ENCODE data around the gene ST6GALNAC6.

Gene ST6GALNAC6

DNA sequence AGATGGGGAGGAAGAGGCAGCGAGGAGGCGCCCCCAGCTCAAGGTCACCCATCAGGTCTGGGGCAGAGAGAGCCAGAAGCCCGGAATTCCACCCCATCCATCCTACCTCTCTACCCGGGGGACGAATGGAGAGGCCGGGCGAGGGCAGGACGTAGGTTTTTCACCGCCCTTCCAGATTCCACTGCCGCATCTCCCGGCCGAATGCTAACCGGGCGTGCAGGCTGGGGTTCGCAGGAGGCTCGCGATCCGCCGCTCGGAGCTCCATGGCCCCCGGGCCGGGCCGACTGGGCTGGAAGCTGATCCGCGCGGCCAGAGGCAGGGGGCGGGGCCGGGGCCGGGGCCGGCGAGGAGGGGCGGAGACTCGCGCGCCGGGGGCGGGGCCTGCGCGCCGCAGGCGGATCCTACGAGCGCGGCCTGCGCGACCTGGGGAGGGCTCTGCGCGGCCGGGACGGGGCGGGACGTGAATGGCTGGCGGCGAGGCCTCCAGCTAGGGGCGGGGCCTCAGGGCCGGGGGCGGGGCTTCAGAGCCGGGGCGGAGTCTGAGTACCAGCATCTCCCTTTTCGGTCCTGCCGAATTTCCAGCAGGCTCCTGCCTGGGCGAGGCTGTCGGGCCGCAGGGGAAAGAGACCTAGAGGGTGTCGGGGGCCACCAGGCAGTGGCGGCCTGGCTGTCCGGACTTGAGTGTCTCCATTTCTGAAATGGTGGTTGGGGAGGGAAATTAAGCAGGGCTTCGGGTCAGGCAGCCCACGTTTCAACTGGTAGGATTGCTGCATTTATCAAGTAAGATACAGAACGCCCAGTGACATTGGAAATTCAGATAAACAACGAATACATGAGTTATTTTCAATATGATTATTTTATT is 17.5 kb upstream of the ST6GALNAC6 start, which contains the start of gene ST6GALNAC4:
Gene ST6GALNAC4 (minus strand): TSS at position 322 of the 862 bp plus-strand sequence. CDS start 622 bp downstream, outside the sequence.
- H3K27ac ChIP-seq = peak within 1 kb of the TSS; percentile 30 to 94 (median 85); a peak in 21 of 22 replicates
- H3K4me3 ChIP-seq = peak within 1 kb of the TSS; percentile 79 to 97 (median 92)
- peaks cover 0 to 27% (median 4%) of the 10 kb centered on the region in 11 experiments; a peak in 10 of 22 replicates for H4K20me1 ChIP-seq
- peaks cover 84 to 94% (median 87%) of the 10 kb centered on the region in 10 experiments for H3K4me1 ChIP-seq
- H3K9ac ChIP-seq = peak within 1 kb of the TSS; percentile 81 to 94 (median 85)
- H3K9me3 ChIP-seq (replicated peaks in 1 of 11) = no peaks in the 10 kb centered on the region
- H3K27me3 ChIP-seq = peaks cover 0 to 4% (median 3%) of the 10 kb centered on the region in 11 experiments; a peak in 11 of 22 replicates
- no peak for TF ChIP-seq Cebpa-rat (IDR thresholded peaks at IDR 0.05)
- peaks cover 15 to 35% (median 29%) of the 10 kb centered on the region in 11 experiments for H3K36me3 ChIP-seq
- peak within 1 kb of the TSS; percentile 94 to 100 (median 98) for H3K4me2 ChIP-seq

DNA sequence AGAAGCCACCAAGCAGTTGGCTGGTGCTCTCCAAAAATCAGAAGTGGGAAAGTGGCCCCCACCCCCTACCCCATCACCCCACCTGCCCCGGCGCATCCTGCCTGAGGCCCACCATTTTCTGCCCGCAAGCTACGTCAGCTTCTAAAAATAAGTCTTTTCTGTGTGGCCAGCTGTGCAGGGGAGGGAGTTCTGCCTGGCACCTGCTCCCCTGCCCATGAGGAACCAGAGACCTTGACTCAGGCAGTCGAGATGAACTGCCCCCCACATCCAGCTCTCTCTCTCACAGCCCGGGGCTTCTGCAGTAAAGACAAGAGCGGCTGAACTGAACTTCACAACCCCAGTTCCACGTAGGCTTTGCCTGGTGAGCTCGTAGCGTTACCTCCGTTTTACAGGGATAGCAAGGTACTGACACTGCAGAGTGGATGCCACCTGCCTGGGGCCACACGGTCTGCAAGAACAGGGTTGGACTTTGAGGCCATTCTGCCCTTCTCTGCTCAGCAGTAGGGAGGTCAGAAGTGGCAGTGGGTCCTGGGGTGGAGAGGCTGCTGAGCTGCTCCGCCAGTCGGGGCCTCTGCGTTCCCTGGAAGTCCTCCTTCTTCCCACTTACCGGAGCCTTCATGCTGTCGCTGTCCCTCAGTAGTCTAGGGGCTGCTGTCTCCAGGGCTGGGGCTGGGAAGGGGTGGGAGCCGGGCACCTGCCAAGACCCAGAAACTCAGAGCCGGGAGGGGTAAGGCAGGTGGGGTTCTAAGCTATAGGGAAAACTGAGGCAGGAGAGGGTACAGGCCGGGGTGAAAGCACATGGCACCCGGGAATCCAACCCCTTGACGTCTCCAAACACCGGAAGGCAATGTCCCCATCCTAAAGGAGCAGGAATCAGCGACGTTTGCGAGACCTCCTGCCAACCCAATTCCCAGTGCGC is 16.7 kb upstream of the ST6GALNAC6 start:
- no peak for TF ChIP-seq Cebpa-rat (IDR thresholded peaks at IDR 0.05)
- peak overlapping the region; percentile 94 to 100 (median 98) for H3K4me2 ChIP-seq
- no peaks in the 10 kb centered on the region for H3K27me3 ChIP-seq
- peak overlapping the region; percentile 79 to 97 (median 92) for H3K4me3 ChIP-seq
- peak overlapping the region; percentile 81 to 94 (median 85) for H3K9ac ChIP-seq
- H3K36me3 ChIP-seq = peaks cover 24 to 44% (median 37%) of the 10 kb centered on the region in 11 experiments
- H3K27ac ChIP-seq = peak overlapping the region; percentile 30 to 93 (median 82); a peak in 21 of 22 replicates
- H4K20me1 ChIP-seq = peaks cover 0 to 34% (median 6%) of the 10 kb centered on the region in 11 experiments; a peak in 11 of 22 replicates
- peaks cover 85 to 95% (median 89%) of the 10 kb centered on the region in 10 experiments for H3K4me1 ChIP-seq
- H3K9me3 ChIP-seq (replicated peaks in 1 of 11) = no peaks in the 10 kb centered on the region

- peak overlapping the region; percentile 79 to 97 (median 92); a peak in 19 of 20 replicates for H3K4me3 ChIP-seq
- H3K9me3 ChIP-seq (replicated peaks in 1 of 11) = no peaks in the 10 kb centered on the region
- H3K9ac ChIP-seq = peak overlapping the region; percentile 14 to 94 (median 85); a peak in 21 of 22 replicates
- no peaks in the 10 kb centered on the region for H3K27me3 ChIP-seq
- peak overlapping the region; percentile 94 to 100 (median 98) for H3K4me2 ChIP-seq
- H3K27ac ChIP-seq = peak overlapping the region in 10 of 11 experiments; percentile 46 to 93 (median 82); a peak in 21 of 22 replicates
- peaks cover 0 to 41% (median 14%) of the 10 kb centered on the region in 11 experiments; a peak in 11 of 22 replicates for H4K20me1 ChIP-seq
- H3K36me3 ChIP-seq = peaks cover 25 to 51% (median 44%) of the 10 kb centered on the region in 11 experiments
- peaks cover 85 to 95% (median 89%) of the 10 kb centered on the region in 10 experiments for H3K4me1 ChIP-seq
- no peak for TF ChIP-seq Cebpa-rat (IDR thresholded peaks at IDR 0.05)
These were observed 15.9 kb upstream of the ST6GALNAC6 start for GRCh38 chr9:127915325-127915752.

DNA sequence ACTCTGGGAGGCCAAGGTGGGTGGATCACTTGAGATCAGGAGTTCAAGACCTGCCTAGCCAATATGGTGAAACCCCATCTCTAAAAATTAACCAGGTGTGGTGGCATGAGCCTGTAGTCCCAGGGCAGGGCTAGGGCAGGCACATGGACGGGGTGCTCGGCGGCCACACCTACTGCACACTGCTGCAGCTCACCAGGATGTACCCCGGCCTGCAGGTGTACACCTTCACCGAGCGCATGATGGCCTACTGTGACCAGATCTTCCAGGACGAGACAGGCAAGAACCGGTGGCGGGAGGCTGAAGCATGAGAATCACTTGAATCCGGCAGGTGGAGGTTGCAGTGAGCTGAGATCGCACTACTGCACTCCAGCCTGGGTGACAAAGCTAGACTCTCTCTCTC is 14.3 kb upstream of the ST6GALNAC6 start:
- Histone ChIP-seq H3K9ac (peak overlapping the region in 7 of 11 experiments; percentile 7 to 94 (median 51); a peak in 9 of 22 replicates), H3K36me3 (peaks cover 25 to 65% (median 58%) of the 10 kb centered on the region in 11 experiments), H3K9me3 (replicated peaks in 1 of 11) (no peaks in the 10 kb centered on the region), H4K20me1 (peaks cover 0 to 49% (median 22%) of the 10 kb centered on the region in 11 experiments; a peak in 11 of 22 replicates), H3K4me2 (peak overlapping the region in 10 of 11 experiments; percentile 94 to 99 (median 98); a peak in 16 of 22 replicates), H3K27ac (peak overlapping the region in 3 of 11 experiments; percentile 1 to 63 (median 33); a peak in 4 of 22 replicates), H3K27me3 (no peaks in the 10 kb centered on the region), H3K4me3 (no peak overlapping the region), H3K4me1 (peaks cover 78 to 89% (median 86%) of the 10 kb centered on the region in 10 experiments)
- no peak for TF ChIP-seq Cebpa-rat (IDR thresholded peaks at IDR 0.05)

GRCh38 chr9:127912882-127913281 is 13.5 kb upstream of the ST6GALNAC6 start:
- no peaks in the 10 kb centered on the region for H3K9me3 ChIP-seq (replicated peaks in 1 of 11)
- H3K9ac ChIP-seq = peak overlapping the region in 10 of 11 experiments; percentile 7 to 71 (median 54); a peak in 14 of 22 replicates
- peaks cover 0 to 49% (median 22%) of the 10 kb centered on the region in 11 experiments; a peak in 11 of 22 replicates for H4K20me1 ChIP-seq
- H3K4me1 ChIP-seq = peaks cover 74 to 89% (median 85%) of the 10 kb centered on the region in 10 experiments
- H3K27me3 ChIP-seq = no peaks in the 10 kb centered on the region
- peaks cover 25 to 73% (median 66%) of the 10 kb centered on the region in 11 experiments for H3K36me3 ChIP-seq
- peak overlapping the region; percentile 26 to 99 (median 97); a peak in 20 of 22 replicates for H3K4me2 ChIP-seq
- peak overlapping the region in 5 of 11 experiments; percentile 1 to 63 (median 22); a peak in 6 of 22 replicates for H3K27ac ChIP-seq
- H3K4me3 ChIP-seq = no peak overlapping the region
- no peak for TF ChIP-seq Cebpa-rat (IDR thresholded peaks at IDR 0.05)

DNA sequence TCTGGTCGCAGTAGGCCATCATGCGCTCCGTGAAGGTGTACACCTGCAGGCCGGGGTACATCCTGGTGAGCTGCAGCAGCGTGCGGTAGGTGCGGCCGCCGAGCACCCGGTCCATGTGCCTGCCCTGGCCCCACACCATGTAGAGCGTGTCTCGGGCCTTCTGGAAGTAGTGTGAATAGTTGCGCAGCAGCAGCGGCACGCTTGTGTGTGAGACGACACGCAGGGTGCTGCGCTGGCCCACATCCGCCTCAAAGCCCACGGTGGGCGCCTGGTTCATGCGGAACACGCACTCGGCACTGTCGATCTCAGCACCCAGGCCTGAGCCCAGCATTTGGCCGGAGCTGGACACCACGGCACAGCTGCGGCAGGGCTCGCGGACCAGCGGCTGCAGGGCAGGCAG is 12.9 kb upstream of the ST6GALNAC6 start:
- no peak overlapping the region for H3K4me3 ChIP-seq
- peak overlapping the region in 5 of 11 experiments; percentile 22 to 63 (median 49); a peak in 7 of 22 replicates for H3K27ac ChIP-seq
- H3K9ac ChIP-seq = peak overlapping the region in 9 of 11 experiments; percentile 31 to 71 (median 58); a peak in 15 of 22 replicates

DNA sequence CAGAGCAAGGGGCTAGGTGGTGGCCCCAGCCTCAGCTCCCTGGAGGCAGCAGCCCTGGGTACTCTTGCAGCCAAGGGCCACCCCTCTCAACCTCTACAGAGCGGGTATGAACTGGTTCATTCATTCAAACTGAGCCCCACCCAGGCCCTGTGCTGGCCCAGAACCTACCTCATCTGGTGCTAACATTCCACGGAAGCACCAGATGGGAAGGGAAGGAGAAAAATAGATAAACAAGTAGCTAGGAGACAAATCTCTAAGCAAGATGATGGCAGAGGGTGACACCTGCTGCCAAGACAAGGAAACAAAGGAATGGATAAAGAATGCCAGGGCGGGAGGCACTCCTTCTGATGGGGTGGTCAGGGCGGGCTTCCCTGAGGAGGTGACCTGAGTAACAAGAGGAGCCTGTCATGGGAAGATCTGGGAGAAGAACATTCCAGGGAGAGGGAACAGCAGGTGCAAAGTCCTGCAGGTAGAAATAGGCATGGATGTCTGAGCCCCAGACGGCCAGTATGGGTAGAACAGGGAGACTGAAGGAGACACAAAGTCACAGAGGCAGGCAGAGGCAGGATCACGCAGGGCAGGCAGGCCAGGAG is 11.3 kb upstream of the ST6GALNAC6 start:
- peaks cover 25 to 83% (median 72%) of the 10 kb centered on the region in 11 experiments for H3K36me3 ChIP-seq

More for the DNA sequence above, 12.9 kb upstream of the ST6GALNAC6 start:
- Histone ChIP-seq H3K27me3 (no peaks in the 10 kb centered on the region), H3K36me3 (peaks cover 25 to 79% (median 70%) of the 10 kb centered on the region in 11 experiments), H3K4me1 (peaks cover 74 to 89% (median 85%) of the 10 kb centered on the region in 10 experiments), H3K9me3 (replicated peaks in 1 of 11) (no peaks in the 10 kb centered on the region), H3K4me2 (peak overlapping the region; percentile 26 to 99 (median 97); a peak in 21 of 22 replicates), H4K20me1 (peaks cover 0 to 49% (median 22%) of the 10 kb centered on the region in 11 experiments; a peak in 11 of 22 replicates)
- TF ChIP-seq Cebpa-rat (IDR thresholded peaks at IDR 0.05) = no peak

More for the DNA sequence above, 11.3 kb upstream of the ST6GALNAC6 start:
- peak overlapping the region in 7 of 11 experiments; percentile 16 to 65 (median 49); a peak in 8 of 22 replicates for H3K27ac ChIP-seq
- H3K27me3 ChIP-seq = no peaks in the 10 kb centered on the region
- peaks cover 83 to 99% (median 94%) of the 10 kb centered on the region in 10 experiments for H3K4me1 ChIP-seq
- peak overlapping the region; percentile 40 to 71 (median 57); a peak in 18 of 22 replicates for H3K9ac ChIP-seq
- no peak for TF ChIP-seq Cebpa-rat (IDR thresholded peaks at IDR 0.05)
- H3K9me3 ChIP-seq (replicated peaks in 1 of 11) = no peaks in the 10 kb centered on the region
- H3K4me3 ChIP-seq = peak overlapping the region in 1 of 10 experiments; percentile 1; a peak in 1 of 20 replicates
- H3K4me2 ChIP-seq = peak overlapping the region; percentile 41 to 99 (median 97)
- peaks cover 0 to 56% (median 22%) of the 10 kb centered on the region in 11 experiments; a peak in 11 of 22 replicates for H4K20me1 ChIP-seq

Data from BLaER1 treated with 17β-estradiol and CSF1 and Interleukin-3, amounts not matched to agents 10 nM and 100 nM (cell line).